ENCODE measurements around the gene CACNA1D.

CACNA1D gene

DNA sequence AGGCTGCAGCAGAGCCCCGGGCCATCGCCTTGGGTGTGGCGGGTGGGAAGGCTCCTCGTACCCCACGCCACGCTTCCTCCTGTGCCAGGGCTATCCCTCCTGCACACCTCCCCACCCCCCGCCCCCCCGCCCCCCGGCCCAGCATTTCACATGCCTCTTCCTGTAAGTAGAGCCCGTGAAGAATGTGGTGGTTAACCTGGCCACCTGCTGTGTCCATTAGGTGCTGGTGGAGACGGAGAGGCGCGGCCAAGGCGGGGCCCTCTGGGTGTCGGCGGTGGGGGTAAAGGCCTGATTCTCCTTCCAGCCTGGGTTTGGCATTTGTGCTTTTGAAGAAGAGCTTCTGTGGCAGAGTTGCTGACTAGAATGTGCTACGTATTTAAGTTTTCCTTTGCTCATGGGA, 224.1 kb downstream of the CACNA1D start:
- no peak for DNase-seq (ENCODE audit: low read depth)
- H3K4me3 ChIP-seq (ENCODE audit: control insufficient read depth, low read depth, low read length) = no peak overlapping the region
- no peak for TF ChIP-seq CTCF (IDR thresholded peaks at IDR 0.05; ENCODE audit: control insufficient read depth, insufficient read depth, low read depth, low read length, missing control alignments)

DNA sequence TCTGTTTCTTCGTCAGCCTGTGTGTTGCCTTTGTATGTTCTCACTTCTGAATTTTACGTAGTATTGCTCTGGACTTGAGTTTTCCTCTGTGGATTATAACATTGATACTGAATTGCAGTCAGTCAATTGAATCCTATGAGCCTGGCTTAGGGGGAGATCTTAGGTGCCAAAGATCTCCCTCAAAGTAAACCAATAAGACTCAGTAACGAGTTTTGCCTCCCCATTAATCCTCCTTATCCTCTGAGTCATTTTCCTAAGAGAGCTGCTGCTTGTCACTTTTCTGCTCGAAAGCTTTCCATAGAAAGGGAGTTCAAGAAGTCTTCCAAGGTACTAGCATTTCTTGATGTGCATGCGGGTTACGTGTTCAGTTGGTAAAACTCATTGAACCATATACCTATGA, 225.4 kb downstream of the CACNA1D start:
- DNase-seq (ENCODE audit: low read depth) = no peak
- no peak for TF ChIP-seq CTCF (IDR thresholded peaks at IDR 0.05; ENCODE audit: control insufficient read depth, insufficient read depth, low read depth, low read length, missing control alignments)

DNA sequence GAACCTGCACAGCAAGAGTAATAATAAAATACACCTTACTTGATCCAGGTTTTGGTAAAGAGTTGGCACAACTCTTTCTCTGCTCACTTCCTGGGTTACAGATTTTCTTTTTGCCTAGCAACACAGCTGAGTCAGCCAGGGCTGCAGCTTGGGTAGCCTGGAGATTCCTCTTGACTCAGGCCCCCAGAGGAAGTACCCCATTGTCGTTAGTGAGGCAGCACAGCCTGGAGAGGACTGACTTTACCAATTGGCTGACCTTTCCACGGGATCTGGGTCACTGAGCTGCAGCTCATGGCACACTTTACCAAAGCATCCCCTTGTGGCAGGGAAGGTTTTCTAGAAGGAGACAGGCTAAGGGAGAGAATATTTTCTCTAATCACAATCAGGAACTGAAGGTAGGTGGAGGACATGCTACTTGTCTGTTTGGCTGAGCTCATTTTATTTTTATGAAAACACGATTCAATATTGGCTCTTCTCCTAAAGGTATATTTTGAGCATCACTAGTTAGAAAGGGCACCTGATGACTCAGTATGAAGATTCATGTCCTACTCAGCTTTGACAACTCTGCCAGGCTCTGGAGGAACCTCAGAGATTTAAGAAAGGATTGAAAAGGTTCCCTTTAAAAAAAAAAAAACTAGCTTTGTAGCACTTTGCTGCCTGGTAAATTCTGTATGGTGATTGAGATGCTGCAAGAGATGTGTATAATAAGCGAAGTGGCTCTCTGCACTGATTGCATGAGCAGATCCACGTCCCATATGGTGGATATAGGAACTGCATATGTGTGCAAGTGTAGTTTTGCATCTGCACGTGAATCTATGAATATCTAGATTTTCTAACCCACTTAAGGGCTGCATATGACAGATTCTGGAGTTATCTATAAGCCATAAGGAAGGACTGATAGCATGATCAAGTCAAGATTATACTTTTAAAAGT, 227.0 kb downstream of the CACNA1D start:
- DNase-seq (ENCODE audit: low read depth) = no peak
- H3K4me3 ChIP-seq (ENCODE audit: control insufficient read depth, low read depth, low read length) = no peak overlapping the region
- TF ChIP-seq CTCF (IDR thresholded peaks at IDR 0.05; ENCODE audit: control insufficient read depth, insufficient read depth, low read depth, low read length, missing control alignments) = no peak

More for the DNA sequence above, 225.4 kb downstream of the CACNA1D start:
- no peak overlapping the region for H3K4me3 ChIP-seq (ENCODE audit: control insufficient read depth, low read depth, low read length)

DNA sequence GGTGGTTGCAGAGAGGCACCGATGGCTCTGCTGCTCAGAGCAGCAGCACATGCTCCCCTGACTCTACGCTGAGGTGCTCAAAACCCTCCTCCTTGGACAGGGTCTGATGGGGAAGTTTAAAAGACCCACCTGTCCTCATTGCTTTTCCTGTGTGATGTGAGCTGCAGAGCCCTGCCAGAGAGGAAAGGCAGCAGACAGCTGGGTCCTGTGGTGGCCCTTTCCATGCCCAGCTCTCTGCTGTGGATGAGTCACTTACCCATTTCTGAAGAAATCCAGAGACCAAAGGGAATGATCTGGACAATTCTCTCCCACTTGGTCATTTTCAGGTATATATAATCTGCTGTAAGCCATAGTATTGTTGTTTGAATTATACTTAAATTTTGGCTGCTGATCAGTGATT, 230.2 kb downstream of the CACNA1D start:
- DNase-seq (ENCODE audit: low read depth) = no peak
- TF ChIP-seq CTCF (IDR thresholded peaks at IDR 0.05; ENCODE audit: control insufficient read depth, insufficient read depth, low read depth, low read length, missing control alignments) = no peak
- no peak overlapping the region for H3K4me3 ChIP-seq (ENCODE audit: control insufficient read depth, low read depth, low read length)

DNA sequence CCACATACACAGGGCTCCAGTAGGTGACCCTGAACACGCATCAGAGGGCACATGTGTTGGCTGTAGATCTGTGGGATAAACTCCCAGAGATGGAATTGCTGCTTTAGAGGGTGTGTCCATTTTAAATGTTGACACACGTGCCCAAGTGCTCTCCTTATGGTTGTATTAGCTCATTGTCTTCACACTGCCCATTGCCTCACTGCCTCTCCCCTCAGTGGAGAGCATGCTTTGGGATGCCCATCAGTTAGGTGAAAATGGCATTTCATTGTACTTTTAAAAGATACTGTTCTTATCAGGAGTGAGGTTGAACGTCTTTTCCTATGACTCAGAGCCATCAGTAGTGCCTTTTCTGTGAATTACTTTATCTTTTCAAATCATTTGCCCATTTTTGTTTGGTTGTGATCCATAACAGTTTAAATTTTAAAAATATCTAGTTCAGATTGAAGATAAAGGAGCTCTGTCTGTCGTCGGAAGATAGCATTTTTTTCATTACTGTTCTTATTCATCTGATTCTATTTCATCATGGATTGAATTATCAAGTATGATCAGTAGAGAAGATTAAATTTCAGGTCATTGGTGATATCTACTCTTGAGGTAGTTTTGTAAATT, 231.1 kb downstream of the CACNA1D start:
- TF ChIP-seq CTCF (IDR thresholded peaks at IDR 0.05; ENCODE audit: control insufficient read depth, insufficient read depth, low read depth, low read length, missing control alignments) = no peak
- DNase-seq (ENCODE audit: low read depth) = no peak
- H3K4me3 ChIP-seq (ENCODE audit: control insufficient read depth, low read depth, low read length) = no peak overlapping the region

DNA sequence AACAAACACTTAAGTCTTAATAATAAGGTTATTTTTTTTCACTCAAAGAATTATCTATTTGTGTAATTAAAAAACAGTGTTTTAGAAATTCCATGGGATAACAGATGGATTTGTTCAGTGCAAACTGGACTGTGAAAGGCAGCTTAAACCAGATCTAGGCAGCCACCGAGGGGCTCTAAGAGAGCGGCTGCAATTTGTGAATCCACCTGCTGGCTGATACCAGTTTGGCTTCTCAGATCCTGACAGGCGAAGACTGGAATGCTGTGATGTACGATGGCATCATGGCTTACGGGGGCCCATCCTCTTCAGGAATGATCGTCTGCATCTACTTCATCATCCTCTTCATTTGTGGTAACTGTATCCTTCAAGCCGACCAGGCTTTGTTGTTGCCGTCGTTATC, 232.2 kb downstream of the CACNA1D start:
- DNase-seq (ENCODE audit: low read depth) = no peak
- H3K4me3 ChIP-seq (ENCODE audit: control insufficient read depth, low read depth, low read length) = no peak overlapping the region
- TF ChIP-seq CTCF (IDR thresholded peaks at IDR 0.05; ENCODE audit: control insufficient read depth, insufficient read depth, low read depth, low read length, missing control alignments) = no peak

Data from AG09309 (cell line).